Parathyroid adenoma (tissue), 2 donors: Measurements from ENCODE around the gene CACNA1A.

ENCODE experiments used
- H2AFZ ChIP-seq: fragments of 300-600 bp; sonication (generic); one replicate; pipeline ENCODE4 v1.7.0; 2017; ENCODE audit warnings: antibody characterized with exemption, mild to moderate bottlenecking
- H3K27ac ChIP-seq: fragments of 300-600 bp; sonication (generic); one replicate; pipeline ENCODE4 v1.7.0; 2017
- H3K27me3 ChIP-seq: fragments of 300-600 bp; sonication (generic); one replicate; pipeline ENCODE4 v1.7.0; 2017; ENCODE audit warnings: low read length; ENCODE audit not compliant: control insufficient read depth, insufficient read depth
- H3K36me3 ChIP-seq: fragments of 300-600 bp; sonication (generic); one replicate; pipeline ENCODE4 v1.7.0; 2017; ENCODE audit warnings: low read length; ENCODE audit not compliant: control insufficient read depth, insufficient read depth
- H3K4me1 ChIP-seq: fragments of 300-600 bp; sonication (generic); one replicate; pipeline ENCODE4 v1.7.0; 2017; ENCODE audit warnings: control low read depth
- H3K4me2 ChIP-seq: fragments of 300-600 bp; sonication (generic); one replicate; pipeline ENCODE4 v1.7.0; 2017; ENCODE audit warnings: low read length
- H3K4me3 ChIP-seq: fragments of 300-600 bp; sonication (generic); one replicate; pipeline ENCODE4 v1.7.0; 2017; ENCODE audit warnings: low read depth, low read length
- H3K79me2 ChIP-seq: fragments of 300-600 bp; sonication (generic); one replicate; pipeline ENCODE4 v1.7.0; 2017; ENCODE audit warnings: control low read depth
- H3K9ac ChIP-seq: fragments of 300-600 bp; sonication (generic); one replicate; pipeline ENCODE4 v1.7.0; 2017; ENCODE audit warnings: mild to moderate bottlenecking
- H3K9me3 ChIP-seq: fragments of 300-600 bp; sonication (generic); one replicate; pipeline ENCODE4 v1.7.0; 2017; ENCODE audit warnings: low read length; ENCODE audit not compliant: control insufficient read depth
- CTCF ChIP-seq: fragments of 300-600 bp; sonication (generic); IDR thresholded peaks from one replicate; pipeline ENCODE4 v1.7.0; 2017; ENCODE audit warnings: antibody characterized with exemption, mild to moderate bottlenecking
- donor health status: primary hyperparathyroidism.

CACNA1A gene

GRCh38 chr19:13220847-13221246 lies 285.4 kb downstream of the CACNA1A start:
- Histone ChIP-seq H3K4me3 (no peak overlapping the region), H2AFZ (no peak overlapping the region), H3K9me3 (no peaks in the 10 kb centered on the region), H3K9ac (no peak overlapping the region), H3K27ac (no peak overlapping the region), H3K4me2 (no peak overlapping the region), H3K36me3 (no peaks in the 10 kb centered on the region), H3K27me3 (no peaks in the 10 kb centered on the region), H3K4me1 (peaks cover 5% of the 10 kb centered on the region), H3K79me2 (no peaks in the 10 kb centered on the region)
- TF ChIP-seq CTCF, result no peak

GRCh38 chr19:13215572-13216380 lies 290.5 kb downstream of the CACNA1A start:
- no peaks in the 10 kb centered on the region for H3K9me3 ChIP-seq
- no peak overlapping the region for H3K4me2 ChIP-seq
- H3K36me3 ChIP-seq, result no peaks in the 10 kb centered on the region
- peaks cover 5% of the 10 kb centered on the region for H3K4me1 ChIP-seq
- H2AFZ ChIP-seq, result no peak overlapping the region
- no peak for TF ChIP-seq CTCF
- H3K4me3 ChIP-seq, result no peak overlapping the region
- no peak overlapping the region for H3K9ac ChIP-seq
- H3K27ac ChIP-seq, result no peak overlapping the region
- H3K79me2 ChIP-seq, result no peaks in the 10 kb centered on the region
- H3K27me3 ChIP-seq, result no peaks in the 10 kb centered on the region

- H3K27me3 ChIP-seq, result no peaks in the 10 kb centered on the region
- H2AFZ ChIP-seq, result no peak overlapping the region
- H3K27ac ChIP-seq, result no peak overlapping the region
- H3K4me2 ChIP-seq, result no peak overlapping the region
- no peaks in the 10 kb centered on the region for H3K36me3 ChIP-seq
- no peak overlapping the region for H3K4me3 ChIP-seq
- H3K9ac ChIP-seq, result no peak overlapping the region
- H3K9me3 ChIP-seq, result no peaks in the 10 kb centered on the region
- no peak for TF ChIP-seq CTCF
- no peaks in the 10 kb centered on the region for H3K79me2 ChIP-seq
- peaks cover 5% of the 10 kb centered on the region for H3K4me1 ChIP-seq
Observed at GRCh38 chr19:13214036-13214730, 292.1 kb downstream of the CACNA1A start.

- Histone ChIP-seq H3K9me3 (no peaks in the 10 kb centered on the region), H3K4me2 (no peak overlapping the region), H2AFZ (no peak overlapping the region), H3K27ac (no peak overlapping the region), H3K4me3 (no peak overlapping the region), H3K79me2 (no peaks in the 10 kb centered on the region), H3K4me1 (peaks cover 5% of the 10 kb centered on the region), H3K27me3 (no peaks in the 10 kb centered on the region), H3K9ac (no peak overlapping the region), H3K36me3 (no peaks in the 10 kb centered on the region)
- peak; percentile 13 for TF ChIP-seq CTCF
Observed at GRCh38 chr19:13212759-13213330, 293.4 kb downstream of the CACNA1A start.
